A549 (cell line): ENCODE measurements around the gene DERA. TPM values are rescaled to one million over a fixed set of nuclear protein-coding genes. Genes with fewer than 3 reads are reported as not detected.

Source experiments
- ATAC-seq, 2 experiments: fragments of 200-7000 bp in 1 of 2; fragments of >200 bp in 1 of 2; cut with Nextera tagmentation in 1 of 2; cut with Tn5 transposase in 1 of 2; 3 replicates each; pipeline versions ENCODE4 v1.8.0 to v1.9.1; 2018 to 2020; ENCODE audit warnings: mild to moderate bottlenecking in 1 of 2, moderate library complexity in 1 of 2
- CTCF ChIA-PET: fragments of 300-600 bp; sonication (Branson Sonifier 250); formaldehyde crosslinking; extraction: SDS; loops from one replicate; lab custom pipeline; 2021; ENCODE audit warnings: antibody characterized with exemption, inconsistent platforms; lab: Yijun Ruan, JAX
- POLR2A ChIA-PET: fragments of 350-600 bp; formaldehyde crosslinking; extraction: SDS; loops from one replicate; lab custom pipeline; 2021; ENCODE audit warnings: antibody characterized with exemption, inconsistent platforms; lab: Yijun Ruan, JAX
- DNase-seq, 2 experiments: peaks; one replicate each; pipeline versions ENCODE4 v3.0.0 to v3.0.0-alpha.2; 2011 to 2016; ENCODE audit warnings: low read depth in 1 of 2, low spot score in 1 of 2
- FAIRE-seq: peaks from 2 replicates; lab custom pipeline; 2011; peaks lifted over from hg19 to GRCh38; lab: Jason Lieb, UNC
- H3K27ac ChIP-seq, 2 experiments: fragments of >200 bp; sonication (Bioruptor Twin); formaldehyde crosslinking; 3 replicates each; pipeline ENCODE4 v1.5.1; 2016 to 2017
- H3K4me1 ChIP-seq: fragments of >200 bp; sonication (Bioruptor Twin); formaldehyde crosslinking; 3 replicates; pipeline ENCODE4 v1.6.1; 2016
- H3K4me2 ChIP-seq: fragments of >200 bp; sonication (Bioruptor Twin); formaldehyde crosslinking; 3 replicates; pipeline ENCODE4 v1.6.1; 2016
- H3K4me3 ChIP-seq: fragments of >200 bp; sonication (Bioruptor Twin); formaldehyde crosslinking; 3 replicates; pipeline ENCODE4 v1.5.1; 2016
- H3K9me3 ChIP-seq: fragments of >200 bp; sonication (Bioruptor Twin); formaldehyde crosslinking; 3 replicates; pipeline ENCODE4 v1.6.1; 2016
- BCL3 ChIP-seq: fragments of >200 bp; sonication (Bioruptor Twin); formaldehyde crosslinking; IDR thresholded peaks from 3 replicates; pipeline ENCODE4 v1.6.1; 2016
- BHLHE40 ChIP-seq: IDR thresholded peaks from 2 replicates; pipeline ENCODE4 v1.6.1; 2012; ENCODE audit warnings: low read depth, low read length, inconsistent platforms
- CBX2 ChIP-seq: fragments of 200-600 bp; sonication (generic); IDR thresholded peaks from 2 replicates; pipeline ENCODE4 v1.6.1; 2016; ENCODE audit warnings: low read depth, mild to moderate bottlenecking, borderline replicate concordance
- CBX8 ChIP-seq: fragments of 200-600 bp; sonication (generic); IDR thresholded peaks from 2 replicates; pipeline ENCODE4 v1.6.1; 2016
- CEBPB ChIP-seq, 2 experiments: fragments of >200 bp in 1 of 2; sonication (Bioruptor Twin) in 1 of 2; formaldehyde crosslinking in 1 of 2; IDR thresholded peaks; 2 replicates each; pipeline ENCODE4 v1.6.1; 2012 to 2016
- CTCF ChIP-seq: fragments of >200 bp; sonication (Bioruptor Twin); formaldehyde crosslinking; IDR thresholded peaks from 3 replicates; pipeline ENCODE4 v1.5.1; 2016
- EHF ChIP-seq: fragments of 250-450 bp; sonication (Bioruptor Pico); IDR thresholded peaks from 2 replicates; pipeline ENCODE4 v1.5.0; 2020; ENCODE audit warnings: mild to moderate bottlenecking
- FOSB ChIP-seq: fragments of 250-450 bp; sonication (Bioruptor Pico); IDR thresholded peaks from 2 replicates; pipeline ENCODE4 v1.5.0; 2020; ENCODE audit warnings: mild to moderate bottlenecking, moderate library complexity
- FOSL2 ChIP-seq, 2 experiments: fragments of 450-650 bp in 1 of 2; fragments of >200 bp in 1 of 2; sonication (Bioruptor Twin) in 1 of 2; formaldehyde crosslinking; IDR thresholded peaks; 2 replicates each; pipeline versions ENCODE4 v1.5.0 to v1.6.1; 2016 to 2020; ENCODE audit warnings: mild to moderate bottlenecking in 1 of 2, moderate library complexity in 1 of 2
- FOXS1 ChIP-seq: fragments of 250-450 bp; sonication (Bioruptor Pico); IDR thresholded peaks from 2 replicates; pipeline ENCODE4 v1.5.0; 2020; ENCODE audit warnings: mild to moderate bottlenecking, moderate library complexity
- GATA3 ChIP-seq: IDR thresholded peaks from 2 replicates; pipeline ENCODE4 v1.6.1; 2012; ENCODE audit warnings: borderline replicate concordance
- HEYL ChIP-seq: fragments of 250-450 bp; sonication (Bioruptor Pico); IDR thresholded peaks from 2 replicates; pipeline ENCODE4 v1.8.0; 2021; ENCODE audit warnings: mild to moderate bottlenecking, moderate library complexity
- HMGXB4 ChIP-seq: fragments of 250-450 bp; sonication (Bioruptor Pico); IDR thresholded peaks from 2 replicates; pipeline ENCODE4 v1.5.0; 2021; ENCODE audit warnings: mild to moderate bottlenecking, moderate library complexity, borderline replicate concordance
- HOXA7 ChIP-seq: fragments of 250-450 bp; sonication (Bioruptor Pico); IDR thresholded peaks from 2 replicates; pipeline ENCODE4 v1.5.0; 2020; ENCODE audit warnings: mild to moderate bottlenecking, moderate library complexity
- JUN ChIP-seq, 2 experiments: fragments of >200 bp; sonication (Bioruptor Twin); formaldehyde crosslinking; IDR thresholded peaks; 2 replicates in 1 of 2; 3 replicates in 1 of 2; pipeline ENCODE4 v1.6.1; 2016 to 2017
- KDM1A ChIP-seq: fragments of 200-600 bp; sonication (generic); IDR thresholded peaks from 2 replicates; pipeline ENCODE4 v1.6.1; 2016; ENCODE audit warnings: low read depth, mild to moderate bottlenecking
- KDM5A ChIP-seq: fragments of 200-600 bp; sonication (generic); IDR thresholded peaks from 2 replicates; pipeline ENCODE4 v1.6.1; 2016; ENCODE audit warnings: antibody characterized with exemption, mild to moderate bottlenecking
- MAFK ChIP-seq: fragments of 450-650 bp; IDR thresholded peaks from 2 replicates; pipeline ENCODE4 v1.6.1; 2014; ENCODE audit not compliant: partially characterized antibody
- MAX ChIP-seq: IDR thresholded peaks from 2 replicates; pipeline ENCODE4 v1.6.1; 2012
- MAZ ChIP-seq: fragments of 150-350 bp; IDR thresholded peaks from 2 replicates; pipeline ENCODE4 v1.6.1; 2014; ENCODE audit warnings: antibody characterized with exemption, low read depth, low read length, borderline replicate concordance
- NR3C1 ChIP-seq: fragments of >200 bp; sonication (Bioruptor Twin); formaldehyde crosslinking; IDR thresholded peaks from 3 replicates; pipeline ENCODE4 v1.6.1; 2017
- PHF8 ChIP-seq: fragments of 200-600 bp; sonication (generic); IDR thresholded peaks from 2 replicates; pipeline ENCODE4 v1.6.1; 2016; ENCODE audit warnings: low read depth, mild to moderate bottlenecking, antibody characterized with exemption, moderate library complexity, borderline replicate concordance
- RARB ChIP-seq: fragments of 250-450 bp; sonication (Bioruptor Pico); IDR thresholded peaks from 2 replicates; pipeline ENCODE4 v1.8.0; 2021; ENCODE audit warnings: mild to moderate bottlenecking, moderate library complexity
- REST ChIP-seq: fragments of 200-600 bp; sonication (generic); IDR thresholded peaks from 2 replicates; pipeline ENCODE4 v1.6.1; 2016; ENCODE audit warnings: antibody characterized with exemption, mild to moderate bottlenecking, moderate library complexity
- SREBF2 ChIP-seq: fragments of 450-650 bp; IDR thresholded peaks from 2 replicates; pipeline ENCODE4 v1.6.1; 2014; ENCODE audit warnings: mild to moderate bottlenecking, moderate library complexity
- USF2 ChIP-seq: fragments of 450-650 bp; IDR thresholded peaks from 2 replicates; pipeline ENCODE4 v1.6.1; 2014; ENCODE audit warnings: antibody characterized with exemption
- ZFP36 ChIP-seq: fragments of 450-650 bp; IDR thresholded peaks from 2 replicates; pipeline ENCODE4 v1.6.1; 2014; ENCODE audit warnings: borderline replicate concordance; ENCODE audit not compliant: partially characterized antibody
- ZSCAN20 ChIP-seq: fragments of 250-450 bp; sonication (Bioruptor Pico); IDR thresholded peaks from 2 replicates; pipeline ENCODE4 v1.8.0; 2022; ENCODE audit warnings: mild to moderate bottlenecking, moderate library complexity
- WGBS: methylation state at CpG from one replicate; pipeline ENCODE4 v1.1.6; 2017; ENCODE audit errors: missing lambda C conversion rate; 5-methylcytosine and 5-hydroxymethylcytosine counted together
- polyA plus RNA-seq, 4 experiments: library from polyadenylated mRNA; depleted of rRNA in 3 of 4; stranded (reverse); fragments of >200 nt; fragmentation: RNase III in 1 of 4; extraction: RNeasy Plus Mini Kit Qiagen cat#74134 plus additional on column Dnase treatment in 1 of 4; gene quantifications; 2 replicates in 3 of 4; 3 replicates in 1 of 4; pipeline ENCODE4 v1.2.3, GENCODE V29; 2011 to 2017

DERA gene
- polyA plus RNA-seq, 2 of the 4 experiments (the other 2 are of a cell fraction), result 45.2 to 65.0 TPM

GRCh38 chr12:15861404-15861803 lies 49.7 kb upstream of the DERA start:
- ATAC-seq (no peak), FAIRE-seq (no peak), DNase-seq (no peak)
- WGBS, result 6% methylated on average over 1 of the region's 1 CpG
- H3K4me1 ChIP-seq, result no peaks in the 10 kb centered on the region
- ChIA-PET POLR2A (no interaction called here), CTCF (interaction anchor here (1.1 kb wide), 1 partner anchor 271 kb away, joined by 5 read pairs; no protein-coding TSS in a partner anchor)
- H3K4me2 ChIP-seq, result no peak overlapping the region
- H3K27ac ChIP-seq, result no peak overlapping the region
- H3K4me3 ChIP-seq, result no peak overlapping the region
- no peaks in the 10 kb centered on the region for H3K9me3 ChIP-seq
- TF ChIP-seq KDM5A (no peak), KDM1A (no peak), CEBPB (IDR thresholded peaks at IDR 0.05) (no peak), FOSL2 (IDR thresholded peaks at IDR 0.05) (no peak), FOSL2 (CRISPR knock-in tag; IDR thresholded peaks at IDR 0.05) (no peak), CBX8 (no peak), MAZ (no peak), SREBF2 (no peak), BCL3 (no peak), ZSCAN20 (CRISPR knock-in tag) (no peak), FOXS1 (CRISPR knock-in tag) (no peak), MAFK (no peak), JUN (IDR thresholded peaks at IDR 0.05) (no peak), GATA3 (no peak), PHF8 (no peak), BHLHE40 (no peak), NR3C1 (no peak), FOSB (CRISPR knock-in tag) (no peak)

GRCh38 chr12:15862840-15863239 lies 48.3 kb upstream of the DERA start:
- Histone ChIP-seq H3K4me1 (no peaks in the 10 kb centered on the region), H3K4me2 (no peak overlapping the region), H3K4me3 (no peak overlapping the region), H3K27ac (no peak overlapping the region), H3K9me3 (no peaks in the 10 kb centered on the region)
- FAIRE-seq (no peak), ATAC-seq (no peak), DNase-seq (no peak)
- 82% methylated on average over 1 of the region's 1 CpG for WGBS
- ChIA-PET CTCF (interaction anchor here (1.2 to 1.9 kb wide), 3 partner anchors 271 to 331 kb away, joined by 3 to 6 read pairs (median 5); no protein-coding TSS in a partner anchor), POLR2A (no interaction called here)
- TF ChIP-seq BCL3 (no peak), EHF (no peak), USF2 (no peak), SREBF2 (no peak), CBX2 (no peak), ZFP36 (no peak), REST (no peak), CTCF (no peak), HMGXB4 (no peak), MAX (no peak), HOXA7 (CRISPR knock-in tag) (no peak), HEYL (no peak), RARB (CRISPR knock-in tag) (no peak)
